Keratinocyte (primary cell): ENCODE results near the gene BTG2. TPM values are rescaled to one million over a fixed set of nuclear protein-coding genes. Genes with fewer than 3 reads are reported as not detected.
A peak's percentile ranks its signal among the peaks of the same experiment; 100 is the strongest.

Source experiments
- DNase-seq: peaks from one replicate; pipeline ENCODE4 v3.0.0-alpha.2; 2011; ENCODE audit warnings: low read depth, missing footprints, low spot score
- FAIRE-seq: peaks from 2 replicates; lab custom pipeline; 2011; peaks lifted over from hg19 to GRCh38; lab: Jason Lieb, UNC
- H2AFZ ChIP-seq: 2 replicates; pipeline ENCODE4 v1.6.0; 2012; ENCODE audit warnings: low read length, control low read depth, inconsistent platforms; ENCODE audit not compliant: control insufficient read depth
- H3K27ac ChIP-seq: 2 replicates; pipeline ENCODE4 v1.5.1; 2011; ENCODE audit warnings: low read length; ENCODE audit not compliant: control insufficient read depth, insufficient read depth
- H3K27me3 ChIP-seq: 3 replicates; pipeline ENCODE4 v1.6.0; 2011; ENCODE audit warnings: low read length; ENCODE audit not compliant: control insufficient read depth, insufficient read depth; ENCODE audit errors: extremely low read depth
- H3K36me3 ChIP-seq, 2 experiments: 2 replicates in 1 of 2; 3 replicates in 1 of 2; pipeline ENCODE4 v1.5.1; 2011; ENCODE audit warnings: low read length in 2 of 2, mild to moderate bottlenecking in 1 of 2; ENCODE audit not compliant: control insufficient read depth in 2 of 2, insufficient read depth in 2 of 2; ENCODE audit errors: extremely low read depth in 1 of 2
- H3K4me1 ChIP-seq: 3 replicates; pipeline ENCODE4 v1.5.1; 2011; ENCODE audit warnings: low read length; ENCODE audit not compliant: control insufficient read depth, insufficient read depth; ENCODE audit errors: extremely low read depth
- H3K4me2 ChIP-seq: 3 replicates; pipeline ENCODE4 v1.6.0; 2011; ENCODE audit warnings: low read depth, low read length; ENCODE audit not compliant: control insufficient read depth, insufficient read depth; ENCODE audit errors: extremely low read depth
- H3K4me3 ChIP-seq, 3 experiments: fragments of 200-600 bp in 1 of 3; sonication (generic) in 1 of 3; 2 replicates in 2 of 3; 3 replicates in 1 of 3; pipeline ENCODE4 v1.5.1; 2011 to 2016; ENCODE audit warnings: low read length in 3 of 3, mild to moderate bottlenecking in 3 of 3, control low read depth in 2 of 3, inconsistent platforms in 1 of 3, low read depth in 1 of 3, mixed read lengths in 1 of 3, mixed run types in 1 of 3, moderate library complexity in 1 of 3; ENCODE audit not compliant: control insufficient read depth in 2 of 3, insufficient read depth in 2 of 3; ENCODE audit errors: extremely low read depth in 1 of 3
- H3K79me2 ChIP-seq: 2 replicates; pipeline ENCODE4 v1.6.0; 2012; ENCODE audit warnings: low read length; ENCODE audit not compliant: control insufficient read depth, insufficient read depth
- H3K9ac ChIP-seq: 3 replicates; pipeline ENCODE4 v1.6.0; 2011; ENCODE audit warnings: low read length; ENCODE audit not compliant: control insufficient read depth, insufficient read depth; ENCODE audit errors: extremely low read depth
- H3K9me1 ChIP-seq: 3 replicates; pipeline ENCODE4 v1.6.0; 2011; ENCODE audit warnings: low read length; ENCODE audit not compliant: control insufficient read depth, insufficient read depth; ENCODE audit errors: extremely low read depth
- H3K9me3 ChIP-seq: 2 replicates; pipeline ENCODE4 v1.5.1; 2012; ENCODE audit warnings: low read depth, low read length; ENCODE audit not compliant: control insufficient read depth
- H4K20me1 ChIP-seq: 3 replicates; pipeline ENCODE4 v1.6.0; 2011; ENCODE audit warnings: low read length; ENCODE audit not compliant: control insufficient read depth, insufficient read depth; ENCODE audit errors: extremely low read depth
- CTCF ChIP-seq, 3 experiments: IDR thresholded peaks in 1 of 3; conservative IDR thresholded peaks in 1 of 3; optimal IDR thresholded peaks in 1 of 3; 2 replicates in 2 of 3; 3 replicates in 1 of 3; pipeline versions ENCODE3 to v1.5.1; 2011; ENCODE audit warnings: low read length in 3 of 3, mild to moderate bottlenecking in 3 of 3, moderate library complexity in 2 of 3, control low read depth in 1 of 3, inconsistent platforms in 1 of 3; ENCODE audit not compliant: insufficient read depth in 2 of 3; ENCODE audit errors: extremely low read depth in 1 of 3
- EZH2 ChIP-seq: IDR thresholded peaks from one replicate; pipeline ENCODE4 v1.6.1; 2012; ENCODE audit warnings: inconsistent platforms, mild to moderate bottlenecking, low read length, moderate library complexity
- dilution Hi-C: fragments of 300-500 bp; cut with MboI; formaldehyde crosslinking; loops from one replicate; pipeline ENCODE4 v1.7.0; 2020; ENCODE audit warnings: low sequenced_read_pairs; ENCODE audit not compliant: extremely low pct_ligation_motif_present
- polyA plus RNA-seq, 5 experiments: library from polyadenylated mRNA; depleted of rRNA in 3 of 5; stranded (reverse) in 3 of 5; stranded (forward) in 1 of 5; unstranded in 1 of 5; fragments of >200 nt; gene quantifications; 1 replicate in 1 of 5; 2 replicates in 3 of 5; 3 replicates in 1 of 5; pipeline versions ENCODE4 v1.2.1 to v1.2.3, GENCODE V29; 2011 to 2012; ENCODE audit warnings: missing spikeins in 2 of 5, low read depth in 1 of 5, low replicate concordance in 1 of 5

Gene BTG2
- polyA plus RNA-seq, 1 donor (not counting 4 experiments of a cell fraction or from before 2014, with no cell fraction given) = 117 TPM

- Histone ChIP-seq H3K27ac (peak overlapping the region; percentile 88), H3K36me3 (peaks cover 14 to 15% of the 10 kb centered on the region in 2 experiments), H3K9ac (peak overlapping the region; percentile 95), H3K79me2 (peaks cover 33% of the 10 kb centered on the region), H3K9me3 (no peaks in the 10 kb centered on the region), H3K27me3 (no peaks in the 10 kb centered on the region), H2AFZ (no peak overlapping the region), H3K4me2 (peak overlapping the region; percentile 93), H4K20me1 (peaks cover 22% of the 10 kb centered on the region), H3K4me3 (peak overlapping the region; percentile 78 to 92 (median 81)), H3K9me1 (peaks cover 2% of the 10 kb centered on the region), H3K4me1 (peaks cover 46% of the 10 kb centered on the region)
- TF ChIP-seq CTCF (optimal IDR thresholded peaks at IDR 0.05 in 1 of 3, IDR thresholded peaks at IDR 0.05 in 1 of 3, conservative IDR thresholded peaks at IDR 0.05 in 1 of 3; ENCODE audit: extremely low read depth in 1 of 3, insufficient read depth in 2 of 3, low read length in 3 of 3) (peak in 2 of 3 experiments; percentile 38 to 54), EZH2 (no peak)
- dilution Hi-C loops = no loop called here
- DNase-seq = peak; percentile 83
- peak; percentile 86 for FAIRE-seq
Observed at GRCh38 chr1:203306089-203306964, 1.0 kb downstream of the BTG2 start.

DNA sequence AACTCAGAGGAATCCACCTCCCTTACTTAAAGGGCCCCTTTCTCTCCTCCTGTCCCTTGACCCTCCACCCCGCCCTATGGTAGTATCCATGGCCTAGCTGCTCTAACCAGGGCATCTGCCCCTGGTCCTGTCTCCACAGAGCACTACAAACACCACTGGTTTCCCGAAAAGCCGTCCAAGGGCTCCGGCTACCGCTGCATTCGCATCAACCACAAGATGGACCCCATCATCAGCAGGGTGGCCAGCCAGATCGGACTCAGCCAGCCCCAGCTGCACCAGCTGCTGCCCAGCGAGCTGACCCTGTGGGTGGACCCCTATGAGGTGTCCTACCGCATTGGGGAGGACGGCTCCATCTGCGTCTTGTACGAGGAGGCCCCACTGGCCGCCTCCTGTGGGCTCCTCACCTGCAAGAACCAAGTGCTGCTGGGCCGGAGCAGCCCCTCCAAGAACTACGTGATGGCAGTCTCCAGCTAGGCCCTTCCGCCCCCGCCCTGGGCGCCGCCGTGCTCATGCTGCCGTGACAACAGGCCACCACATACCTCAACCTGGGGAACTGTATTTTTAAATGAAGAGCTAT lies 1.7 kb downstream of the BTG2 start:
- peaks cover 45% of the 10 kb centered on the region for H3K4me1 ChIP-seq
- H3K4me2 ChIP-seq = peak overlapping the region; percentile 93
- H2AFZ ChIP-seq = no peak overlapping the region
- peaks cover 2% of the 10 kb centered on the region for H3K9me1 ChIP-seq
- peak overlapping the region; percentile 95 for H3K9ac ChIP-seq
- peak overlapping the region; percentile 78 to 92 (median 81) for H3K4me3 ChIP-seq
- DNase-seq (no peak), FAIRE-seq (no peak)
- TF ChIP-seq EZH2 = no peak
- peak in 1 of 3 experiments; percentile 2 for TF ChIP-seq CTCF (optimal IDR thresholded peaks at IDR 0.05 in 1 of 3, IDR thresholded peaks at IDR 0.05 in 1 of 3, conservative IDR thresholded peaks at IDR 0.05 in 1 of 3; ENCODE audit: extremely low read depth in 1 of 3, insufficient read depth in 2 of 3, low read length in 3 of 3)
- H4K20me1 ChIP-seq = peaks cover 22% of the 10 kb centered on the region
- no peaks in the 10 kb centered on the region for H3K9me3 ChIP-seq
- H3K36me3 ChIP-seq = peaks cover 14 to 15% of the 10 kb centered on the region in 2 experiments
- peak overlapping the region; percentile 88 for H3K27ac ChIP-seq
- dilution Hi-C loops = no loop called here
- H3K79me2 ChIP-seq = peaks cover 33% of the 10 kb centered on the region
- H3K27me3 ChIP-seq = no peaks in the 10 kb centered on the region
